IPS DF 4.7 (cell line): Measurements from ENCODE around the gene ZNF333.

ENCODE experiments used
- DNase-seq: peaks from one replicate; pipeline ENCODE4 v3.0.0-alpha.2; 2013; ENCODE audit warnings: low spot score; ENCODE audit errors: extremely low read depth

ZNF333 gene

DNA sequence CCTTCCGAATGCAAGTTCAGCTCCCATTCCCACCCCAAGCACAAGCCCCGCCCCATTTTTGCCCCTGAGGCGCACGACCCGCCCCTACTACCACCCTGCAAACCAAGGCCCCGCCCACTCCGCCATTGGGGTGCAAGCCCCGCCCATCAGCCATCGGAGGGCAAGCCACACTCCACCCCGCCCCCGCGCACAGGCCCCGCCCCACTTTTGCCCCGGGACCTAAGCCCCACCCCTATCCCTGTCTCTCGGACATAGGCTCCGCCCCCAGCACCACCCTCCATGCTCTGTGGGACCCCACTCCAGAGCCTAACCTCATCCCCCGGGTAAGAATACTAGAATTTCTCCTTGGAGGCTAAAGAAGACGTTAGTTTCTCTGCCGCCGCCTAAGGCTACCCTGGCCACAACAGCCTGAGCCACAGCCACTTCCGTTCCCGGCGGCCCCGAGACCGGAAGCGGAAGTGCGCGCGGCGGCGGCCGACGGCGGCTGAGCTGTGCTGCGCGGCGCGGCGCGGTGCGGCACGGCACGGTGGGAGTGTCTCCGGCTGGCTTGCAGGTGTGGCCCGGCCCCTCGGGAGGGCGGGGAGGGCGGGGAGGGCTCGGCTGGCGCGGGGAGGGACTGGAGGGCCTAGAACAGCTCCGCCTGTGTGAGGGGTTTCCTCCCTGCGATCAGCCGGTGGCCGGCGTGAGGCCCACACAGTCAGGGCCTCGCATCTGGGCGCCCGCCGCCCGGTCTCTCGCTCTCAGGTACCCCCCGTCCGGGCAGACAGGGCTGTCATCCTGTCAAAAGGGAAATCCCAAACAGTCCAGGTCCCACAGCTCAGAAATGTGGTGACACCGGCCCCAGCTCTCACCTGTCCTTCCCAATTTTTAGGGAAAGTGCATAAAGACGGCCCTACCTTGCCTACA lies at the start of gene ZNF333:
Gene ZNF333 (plus strand): TSS at position 451 of the 906 bp plus-strand sequence. CDS start 3,444 bp downstream, outside the sequence.
- peak; percentile 44 for DNase-seq

DNA sequence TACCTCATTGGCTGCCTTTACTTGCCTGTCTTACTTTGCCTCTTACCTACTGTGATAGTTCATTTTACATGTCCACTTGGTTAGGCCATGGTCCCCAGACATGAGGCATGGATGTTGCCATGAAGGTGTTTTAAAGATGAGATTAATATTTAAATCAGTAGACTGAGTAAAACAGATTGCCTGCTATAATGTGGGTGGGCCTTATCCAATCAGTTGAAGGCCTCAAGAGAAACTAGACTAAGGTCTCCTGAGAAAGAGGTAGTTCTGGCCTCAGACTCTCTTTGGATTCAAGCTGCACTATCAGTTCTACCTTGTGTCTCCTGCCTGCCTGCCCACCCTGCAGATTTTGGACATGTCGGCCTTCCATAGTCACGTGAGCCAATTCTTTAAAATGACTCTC lies 41.3 kb upstream of the ZNF333 start:
- no peak for DNase-seq

DNA sequence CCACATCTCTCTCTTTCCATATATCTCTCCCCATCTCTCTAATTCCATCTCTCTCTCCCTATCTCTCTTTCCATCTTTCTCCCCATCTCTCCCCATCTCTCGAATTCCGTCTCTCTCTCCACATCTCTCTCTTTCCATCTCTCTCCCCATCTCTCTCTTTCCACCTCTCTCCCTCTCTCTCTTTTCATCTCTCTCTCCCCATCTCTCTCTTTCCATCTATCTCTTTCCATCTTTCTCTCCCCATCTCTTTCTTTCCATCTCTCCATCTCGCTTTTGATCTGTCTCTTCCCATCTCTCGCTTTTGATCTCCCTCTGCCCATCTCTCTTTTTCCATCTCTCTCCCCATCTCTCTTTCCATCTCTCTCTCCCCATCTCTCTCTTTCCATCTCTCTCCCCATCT lies 40.8 kb upstream of the ZNF333 start:
- DNase-seq, result no peak

DNA sequence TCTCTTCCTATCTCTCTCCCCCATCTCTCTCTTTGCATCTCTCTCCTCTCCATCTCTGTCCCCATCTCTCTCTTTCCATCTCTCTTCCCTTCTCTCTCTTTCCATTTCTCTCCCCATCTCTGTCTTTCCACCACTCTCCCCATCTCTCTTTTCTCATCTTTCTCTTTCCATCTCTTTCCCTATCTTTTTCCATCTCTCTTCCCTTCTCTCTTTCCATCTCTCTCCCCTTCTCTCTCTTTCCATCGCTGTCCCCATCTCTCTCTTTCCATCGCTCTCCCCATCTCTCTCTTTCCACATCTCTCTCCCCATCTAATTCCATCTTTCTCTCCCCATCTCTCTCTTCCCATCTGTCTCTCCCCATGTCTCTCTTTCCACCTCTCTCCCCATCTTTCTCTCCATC lies 39.7 kb upstream of the ZNF333 start:
- no peak for DNase-seq

DNA sequence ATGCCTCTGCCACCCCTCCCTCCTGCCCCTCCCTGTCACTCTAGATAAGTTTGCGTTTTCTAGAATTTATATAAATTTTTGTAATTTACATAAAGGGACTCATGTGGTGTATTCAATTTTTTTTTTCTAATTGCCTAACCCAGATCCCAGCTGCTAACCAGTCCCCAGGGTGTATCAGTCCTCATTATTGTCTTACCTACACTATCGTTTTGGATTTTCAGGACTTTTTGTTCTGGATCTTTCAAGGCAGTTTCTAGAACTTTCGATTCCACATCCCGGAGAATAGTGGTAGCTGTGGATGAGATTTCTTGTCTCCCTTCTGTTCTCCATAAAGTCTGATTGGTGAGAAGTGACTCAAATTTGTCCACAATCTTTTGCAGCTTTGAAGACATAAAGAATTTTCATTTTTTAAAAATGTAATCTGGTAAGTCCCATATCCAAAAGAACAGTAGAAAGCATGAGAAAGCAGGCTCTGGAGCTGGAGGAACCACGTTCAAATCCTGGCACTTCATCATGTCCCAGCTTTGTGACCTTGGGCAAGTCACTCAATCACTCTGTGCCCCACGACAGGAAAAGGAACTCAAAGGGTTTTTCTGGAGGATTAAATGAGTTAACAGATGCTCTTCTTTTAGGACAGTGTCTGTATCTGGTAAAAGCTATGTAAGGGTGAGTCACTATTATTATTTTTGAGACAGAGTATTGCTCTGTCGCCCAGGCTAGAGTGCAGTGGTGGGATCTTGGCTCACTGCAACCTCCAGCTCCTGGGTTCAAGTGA lies 34.9 kb upstream of the ZNF333 start:
- no peak for DNase-seq

DNA sequence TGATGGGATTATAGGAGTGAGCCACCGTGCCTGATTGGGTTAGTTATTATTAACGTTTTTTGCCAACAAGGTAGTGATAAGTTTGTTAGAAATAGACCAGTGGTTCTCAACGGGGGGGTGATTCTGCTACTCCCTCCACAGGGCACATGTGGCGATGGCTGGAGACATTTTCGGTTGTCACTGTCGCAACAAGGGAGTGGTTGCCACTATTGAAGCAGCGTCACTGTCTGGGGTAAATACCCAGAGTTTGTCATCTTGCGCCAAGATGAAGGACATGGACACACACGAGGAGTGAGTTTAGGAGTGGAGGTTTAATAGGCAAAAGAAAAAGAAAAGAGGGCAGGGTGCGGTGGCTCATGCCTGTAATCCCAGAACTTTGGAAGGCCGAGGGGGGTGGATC lies 34.1 kb upstream of the ZNF333 start:
- DNase-seq, result no peak

DNA sequence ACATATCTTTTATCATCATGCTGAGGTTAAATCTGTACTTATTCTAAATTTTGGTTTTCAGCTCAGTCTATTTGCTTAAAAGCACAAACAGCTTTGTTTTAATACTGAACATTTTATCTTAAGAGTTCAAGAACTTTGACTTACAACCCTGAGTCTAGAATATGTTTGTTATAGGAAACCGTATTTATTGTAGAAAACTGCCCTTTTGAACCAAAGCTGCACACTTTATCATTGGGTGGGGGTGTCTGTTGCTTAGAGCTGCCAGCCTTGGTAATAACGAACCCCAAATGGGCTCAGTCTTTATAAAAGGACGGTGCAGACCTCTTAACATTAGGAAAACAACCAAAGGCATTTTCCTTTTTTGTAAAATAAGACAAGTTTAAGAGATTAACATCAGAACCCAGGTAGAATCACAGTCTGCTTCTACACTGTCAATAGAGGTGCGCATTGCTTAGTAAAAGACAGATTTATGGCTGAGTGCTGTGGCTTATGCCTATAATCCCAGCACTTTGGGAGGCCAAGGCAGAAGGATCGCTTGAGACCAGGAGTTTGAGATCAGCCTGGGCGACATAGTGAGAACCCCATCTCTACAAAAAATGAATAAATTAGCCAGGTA lies 29.9 kb upstream of the ZNF333 start:
- no peak for DNase-seq

DNA sequence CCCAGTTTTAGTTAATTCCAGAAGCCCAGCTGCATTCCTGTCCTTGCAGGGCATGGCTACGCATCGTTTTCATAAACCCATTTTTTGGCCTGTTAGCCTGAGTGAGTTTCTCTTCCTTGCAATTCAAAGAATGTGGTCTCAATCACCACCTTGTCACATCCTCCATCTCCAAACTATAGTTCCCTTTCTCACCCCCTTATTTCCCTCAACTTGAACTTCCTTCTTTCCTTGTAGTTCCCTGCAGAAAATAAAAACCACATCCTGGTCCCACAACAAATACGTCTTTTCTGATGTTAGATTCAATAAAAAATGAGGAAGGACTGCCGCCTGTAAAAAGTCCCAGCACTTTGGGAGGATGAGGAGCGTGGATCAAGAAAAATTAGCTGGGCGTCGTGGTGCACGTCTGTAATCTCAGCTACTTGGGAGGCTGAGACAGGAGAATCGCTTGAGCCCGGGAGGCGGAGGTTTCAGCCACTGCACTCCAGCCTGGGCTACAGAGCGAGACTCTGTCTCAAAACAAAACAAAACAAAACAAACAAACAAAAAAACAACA lies 28.4 kb upstream of the ZNF333 start:
- DNase-seq, result no peak

DNA sequence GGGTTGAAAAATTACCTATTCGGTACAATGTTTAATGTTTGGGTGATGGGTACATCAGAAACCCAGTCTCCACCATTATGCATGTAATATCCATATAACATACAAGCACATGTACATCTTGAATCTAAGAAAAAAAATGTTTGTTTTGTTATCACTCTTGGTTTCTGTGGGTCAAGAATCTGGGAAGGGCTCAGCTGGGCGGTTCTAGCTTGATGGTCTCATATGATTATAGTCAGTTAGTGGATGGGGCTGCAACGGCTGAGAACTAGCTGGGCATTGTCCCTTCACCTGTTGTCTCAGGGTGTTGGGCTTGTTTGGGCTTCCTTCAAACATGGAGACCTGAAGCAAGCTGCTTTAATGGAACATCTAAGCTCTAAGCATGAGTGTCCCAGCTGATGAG lies 19.9 kb upstream of the ZNF333 start:
- DNase-seq, result no peak

DNA sequence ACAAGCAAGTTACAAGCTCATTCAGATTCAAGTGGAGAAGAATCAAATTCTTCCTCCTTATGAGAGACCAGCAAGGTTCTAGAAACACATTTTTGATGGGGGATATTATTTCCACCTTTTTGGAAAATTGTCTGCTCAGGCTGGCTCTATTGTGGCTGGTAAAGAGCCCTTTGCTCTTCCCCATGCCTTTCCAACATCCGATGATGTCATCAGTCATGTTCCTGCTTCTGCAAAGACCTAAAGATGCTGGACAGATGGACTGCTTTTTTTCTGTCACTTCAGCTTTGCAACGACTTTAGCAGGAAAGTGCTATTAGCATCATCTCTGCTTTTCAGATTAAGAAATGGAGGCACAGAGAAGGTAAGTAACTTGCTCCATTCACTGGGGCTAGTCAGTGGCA lies 19.4 kb upstream of the ZNF333 start:
- DNase-seq, result no peak

DNA sequence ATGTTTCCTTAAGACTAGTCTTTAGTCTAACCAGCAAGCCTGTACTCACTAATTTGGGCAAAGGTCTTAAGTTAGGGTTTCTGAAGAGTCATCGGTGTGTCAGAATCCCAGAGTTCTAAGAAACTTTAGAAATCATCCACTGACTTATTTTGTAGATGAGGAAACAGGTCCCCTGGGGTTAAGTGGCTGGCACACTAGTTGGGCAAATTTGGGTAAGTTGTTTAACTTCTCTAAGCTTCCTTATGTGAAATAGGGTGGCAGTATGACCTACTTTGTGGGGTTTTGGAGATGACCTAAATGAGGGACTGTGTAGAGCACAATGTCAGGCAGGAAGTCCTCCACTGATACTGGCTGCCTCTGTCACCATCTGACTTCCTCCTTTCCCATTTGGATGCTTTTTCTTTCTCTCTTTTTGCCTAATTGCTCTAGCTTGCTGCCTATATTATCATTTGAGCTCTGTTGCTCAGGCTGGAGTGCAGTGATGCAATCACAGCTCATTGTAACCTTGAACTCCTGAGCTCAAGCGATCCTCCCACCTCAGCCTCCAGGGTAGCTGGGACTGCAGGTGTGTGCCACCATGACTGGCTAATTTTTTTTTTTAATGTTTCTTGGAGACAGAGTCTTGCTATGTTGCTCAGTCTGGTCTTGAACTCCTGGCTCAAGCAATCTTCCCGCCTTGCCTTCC lies 17.5 kb upstream of the ZNF333 start:
- DNase-seq, result no peak

DNA sequence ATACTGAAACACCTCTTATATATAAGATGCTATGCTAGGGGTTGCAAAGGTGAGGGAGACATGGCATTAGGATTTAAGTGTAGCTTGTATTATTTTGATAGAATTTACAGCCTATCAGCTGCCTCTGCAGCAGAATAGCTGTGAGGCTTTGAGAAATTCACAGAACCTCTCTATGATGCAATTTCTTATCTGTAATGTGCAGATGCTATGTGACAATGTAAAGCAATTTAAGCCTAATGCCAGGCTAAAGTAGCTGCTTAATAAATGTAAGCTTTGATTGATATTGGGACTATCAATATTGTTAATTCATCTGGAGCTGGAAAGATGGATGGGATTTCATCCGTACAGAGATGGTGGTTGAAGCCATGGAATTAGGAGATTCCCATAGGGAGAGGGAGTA lies 16.8 kb upstream of the ZNF333 start:
- DNase-seq, result no peak

DNA sequence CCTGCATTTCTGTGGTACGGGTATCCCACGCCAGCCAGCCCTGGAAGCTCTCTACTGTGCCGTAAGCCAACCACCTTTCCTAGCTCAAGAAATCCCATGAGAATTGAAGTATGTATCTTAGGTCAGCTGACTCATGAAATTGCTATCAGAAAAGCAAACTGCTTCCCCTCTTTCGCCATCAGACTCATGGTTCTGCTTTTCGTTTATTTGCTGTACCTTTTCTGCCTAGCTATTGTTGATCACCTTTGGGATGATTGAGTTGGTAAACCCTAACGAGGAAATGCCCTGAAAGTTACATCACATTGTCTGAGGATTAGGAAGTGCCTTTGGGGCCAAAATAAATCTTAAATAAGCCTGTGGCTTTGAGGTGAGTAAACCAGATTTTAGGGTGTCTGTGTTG lies 15.1 kb upstream of the ZNF333 start, which contains the start of gene ADGRE3:
Gene ADGRE3 (minus strand): TSS at position 81 of the 400 bp plus-strand sequence. CDS start 74 bp downstream, at position 7.
- DNase-seq, result no peak

DNA sequence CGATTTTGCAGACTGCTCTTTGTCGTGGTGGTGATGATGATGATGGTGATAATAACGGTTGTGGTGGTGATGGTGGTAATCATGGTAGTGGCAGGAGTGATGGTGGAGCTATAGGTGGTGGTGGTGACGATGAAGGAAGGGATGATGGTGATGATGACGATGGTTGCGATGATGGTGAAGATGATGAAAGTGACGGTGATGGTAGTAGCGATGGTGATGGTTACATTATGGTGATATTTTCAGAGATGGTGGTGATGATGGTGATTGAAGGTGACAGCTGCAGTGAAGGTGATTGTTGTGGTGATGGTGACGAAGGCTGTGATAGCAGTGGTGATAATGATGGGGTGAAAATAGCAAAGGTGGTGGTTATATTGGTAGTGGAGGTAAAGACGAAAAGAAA lies 13.1 kb upstream of the ZNF333 start:
- no peak for DNase-seq

DNA sequence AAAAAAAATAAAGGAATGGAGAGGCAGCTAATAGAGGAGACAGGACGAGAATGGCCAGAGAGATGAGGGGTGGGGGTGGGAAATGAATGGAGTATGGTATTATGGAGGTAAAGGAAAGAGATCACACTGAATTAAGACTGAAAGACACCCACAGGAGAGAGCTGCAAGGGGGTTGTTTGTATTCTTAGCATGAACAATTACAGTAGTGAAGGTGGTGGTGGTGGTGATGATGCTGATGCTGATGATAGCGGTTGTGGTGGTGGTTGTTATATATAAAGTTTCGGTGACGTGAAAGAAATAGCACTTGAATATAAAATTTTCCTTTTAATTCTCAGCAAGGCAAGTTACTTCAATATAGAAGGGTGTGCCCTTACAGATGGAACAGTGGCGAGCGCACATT lies 12.4 kb upstream of the ZNF333 start:
- DNase-seq, result no peak

DNA sequence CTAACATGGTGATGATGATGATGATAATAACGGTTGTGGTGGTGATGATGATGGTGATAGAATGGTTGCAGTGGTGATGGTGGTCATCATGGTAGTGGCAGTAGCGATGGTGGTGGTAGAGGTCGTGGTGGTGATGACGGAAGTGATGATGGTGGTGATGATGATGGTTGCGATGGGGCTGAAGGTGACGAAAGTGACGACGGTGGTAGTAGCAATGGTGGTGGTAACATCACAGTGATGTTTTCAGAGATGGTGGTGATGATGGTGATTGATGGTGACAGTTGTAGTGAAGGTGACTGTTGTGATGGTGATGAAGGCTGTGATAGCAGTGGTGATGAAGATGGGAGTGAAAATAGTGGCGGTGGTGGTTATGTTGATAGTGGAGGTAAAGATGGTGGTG lies 11.6 kb upstream of the ZNF333 start:
- no peak for DNase-seq

DNA sequence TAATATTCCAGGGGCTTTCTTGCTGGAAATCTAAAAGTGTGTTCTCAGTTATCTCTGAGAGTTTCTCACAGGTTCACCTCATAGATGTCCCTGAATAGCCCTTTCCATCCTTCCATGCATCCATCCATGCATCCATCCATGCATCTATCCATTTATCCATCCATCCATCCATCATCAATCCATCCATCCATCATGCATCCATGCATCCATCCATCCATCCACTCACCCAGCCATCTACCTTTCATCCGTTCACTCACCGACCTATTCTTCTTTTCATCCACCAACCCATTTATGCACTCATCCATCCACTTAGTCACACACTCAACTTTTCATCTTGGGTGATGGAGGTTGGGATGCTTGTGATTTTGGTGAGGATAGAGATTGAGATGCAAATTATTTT lies 7.8 kb upstream of the ZNF333 start:
- DNase-seq, result no peak

DNA sequence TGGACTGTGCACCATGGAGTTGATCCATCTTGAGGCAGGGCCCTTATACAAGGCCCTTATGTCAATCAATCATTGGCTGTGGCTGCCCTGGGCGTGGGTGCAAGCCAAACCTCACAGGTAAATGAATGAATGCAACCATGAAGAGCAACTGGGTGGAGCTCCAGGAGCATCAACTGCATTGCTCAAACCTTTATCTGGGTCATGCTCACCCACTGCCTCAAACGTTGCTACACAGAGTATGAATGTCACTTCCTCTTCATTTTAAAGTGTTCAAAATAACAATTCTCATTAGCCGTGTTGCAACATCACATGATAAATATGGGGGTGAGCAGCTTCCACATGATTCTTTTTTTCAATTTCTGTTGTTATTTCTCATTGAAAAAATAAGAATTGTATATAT lies 6.4 kb upstream of the ZNF333 start:
- no peak for DNase-seq

DNA sequence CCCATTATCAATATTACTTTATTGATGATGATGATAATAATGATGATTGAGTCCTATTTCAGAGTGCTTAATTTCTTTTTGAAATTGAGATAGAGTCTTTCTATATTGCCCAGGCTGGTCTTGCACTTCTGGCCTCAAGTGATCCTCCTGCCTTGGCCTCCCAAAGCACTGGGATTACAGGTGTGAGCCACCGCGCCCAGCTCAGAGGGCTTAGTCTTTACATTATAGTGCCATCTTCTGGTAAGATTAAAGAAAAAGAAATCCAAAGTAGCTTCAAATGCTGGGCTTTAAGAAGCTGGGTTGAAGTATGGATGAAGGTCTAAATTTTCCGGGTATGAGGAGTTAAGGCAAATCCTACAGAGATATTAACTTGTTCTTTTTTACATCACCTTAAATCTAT lies 3.4 kb upstream of the ZNF333 start:
- peak; percentile 3 for DNase-seq

DNA sequence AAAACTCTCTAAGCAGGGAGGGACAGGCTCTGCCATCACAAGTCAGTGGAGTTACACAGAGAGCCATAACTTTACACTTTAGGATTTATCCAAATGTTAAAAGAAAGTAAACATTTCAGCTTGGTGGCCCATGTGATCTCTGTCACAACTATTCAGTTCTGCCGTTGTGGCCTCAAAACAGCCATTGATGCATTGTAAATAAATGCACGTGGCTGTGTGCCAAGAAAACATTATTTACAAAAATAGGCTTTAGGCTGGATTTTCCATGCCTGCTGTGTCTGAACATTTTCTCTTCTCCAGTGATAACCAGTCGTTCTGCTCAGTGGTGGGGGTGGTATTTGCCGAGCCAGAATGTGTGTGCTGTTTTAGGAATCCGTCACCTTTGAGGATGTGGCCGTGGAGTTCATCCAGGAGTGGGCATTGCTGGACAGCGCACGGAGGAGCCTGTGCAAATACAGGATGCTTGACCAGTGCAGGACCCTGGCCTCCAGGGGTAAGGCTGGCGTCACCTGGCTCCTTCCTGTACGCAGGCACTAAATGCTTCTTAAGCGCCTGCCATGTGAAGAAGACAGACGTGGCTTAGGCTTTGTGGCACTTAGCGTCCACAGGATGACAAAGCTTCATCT lies 4.9 kb downstream of the ZNF333 start:
- DNase-seq, result no peak

DNA sequence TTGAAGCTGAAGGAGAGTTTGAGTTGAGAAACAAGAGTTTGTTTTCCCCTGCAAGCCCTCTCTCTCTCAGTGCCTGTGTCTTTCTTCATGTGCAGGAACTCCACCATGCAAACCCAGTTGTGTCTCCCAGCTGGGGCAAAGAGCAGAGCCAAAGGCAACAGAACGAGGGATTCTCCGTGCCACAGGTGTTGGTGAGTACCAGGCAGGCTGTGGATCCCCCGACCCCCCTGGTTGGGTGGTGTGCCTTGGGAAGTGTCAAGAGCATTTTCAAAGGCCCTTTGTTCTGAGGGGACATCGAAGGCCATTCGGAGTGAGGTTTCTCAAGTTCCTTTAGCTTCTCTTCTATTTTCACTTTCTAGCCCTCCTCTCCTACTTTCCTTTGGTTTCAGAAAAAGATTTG lies 5.6 kb downstream of the ZNF333 start:
- DNase-seq, result no peak
